ENCODE results near the gene SKI.

The SKI gene

DNA sequence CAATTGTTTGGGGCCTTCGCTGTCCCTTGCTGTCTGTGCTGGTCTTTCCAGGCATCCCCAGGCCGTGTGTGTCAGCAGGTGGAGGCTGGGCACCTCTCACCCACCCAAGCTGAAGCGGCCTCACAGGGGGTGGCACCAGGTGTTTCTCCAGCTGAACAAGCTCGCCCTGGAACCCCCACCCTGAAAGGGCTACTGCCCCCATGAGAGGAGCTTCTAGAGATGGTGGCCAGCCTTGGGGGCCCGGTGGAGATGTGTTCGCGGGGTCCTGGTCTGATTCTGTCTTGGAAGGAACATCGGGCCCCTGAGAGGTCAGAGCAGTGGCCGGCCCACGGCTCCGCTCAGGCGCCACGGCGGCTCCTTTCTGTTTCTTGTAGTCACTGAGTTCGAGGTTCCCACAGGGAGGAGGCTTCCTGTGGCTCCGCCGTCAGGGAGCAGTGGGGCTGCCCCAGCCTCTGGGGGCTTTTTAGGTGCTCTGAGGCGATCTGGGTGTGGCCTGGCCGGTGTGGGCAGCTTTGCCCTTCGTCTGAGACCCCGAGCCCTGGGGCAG lies 46.9 kb downstream of the SKI start:
- DNase-seq (ENCODE audit: low read depth, low spot score) = no peak

DNA sequence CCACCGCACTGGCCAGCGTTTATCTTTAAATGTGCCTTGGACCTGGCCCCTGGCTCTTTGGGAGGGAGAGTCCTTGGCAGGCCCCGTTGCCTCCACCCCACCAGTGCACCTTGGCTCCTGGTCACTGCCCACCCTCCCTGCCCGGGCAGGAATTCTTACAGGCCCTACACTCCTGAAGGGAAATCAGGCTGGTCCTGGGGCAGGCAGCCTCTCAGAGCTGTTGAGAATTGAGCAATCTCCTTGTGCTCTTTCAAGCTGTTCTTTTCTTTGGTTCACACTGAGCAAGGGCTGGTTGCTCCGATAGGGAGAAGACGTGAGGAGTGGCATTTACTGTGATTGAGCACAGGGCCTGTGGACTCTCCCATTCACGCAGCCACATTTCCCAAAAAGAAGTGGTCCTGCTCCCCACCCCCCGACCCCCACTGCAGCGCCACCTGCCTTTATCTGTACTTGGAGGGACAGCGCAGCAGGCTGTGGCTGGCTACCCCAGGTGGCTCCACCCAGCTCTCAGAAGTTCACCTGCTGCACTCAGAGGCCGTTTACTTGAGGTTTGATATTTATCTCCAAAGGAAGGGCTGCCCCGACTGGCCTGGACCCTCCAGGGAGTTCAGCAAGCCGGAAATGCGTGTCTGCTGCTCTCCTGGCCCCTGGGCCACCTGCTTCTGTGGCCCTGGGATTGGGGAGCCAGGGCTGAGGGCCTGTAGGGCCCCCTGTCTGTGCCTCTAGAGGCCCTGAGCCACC lies 47.8 kb downstream of the SKI start:
- DNase-seq (ENCODE audit: low read depth, low spot score) = peak; percentile 48

DNA sequence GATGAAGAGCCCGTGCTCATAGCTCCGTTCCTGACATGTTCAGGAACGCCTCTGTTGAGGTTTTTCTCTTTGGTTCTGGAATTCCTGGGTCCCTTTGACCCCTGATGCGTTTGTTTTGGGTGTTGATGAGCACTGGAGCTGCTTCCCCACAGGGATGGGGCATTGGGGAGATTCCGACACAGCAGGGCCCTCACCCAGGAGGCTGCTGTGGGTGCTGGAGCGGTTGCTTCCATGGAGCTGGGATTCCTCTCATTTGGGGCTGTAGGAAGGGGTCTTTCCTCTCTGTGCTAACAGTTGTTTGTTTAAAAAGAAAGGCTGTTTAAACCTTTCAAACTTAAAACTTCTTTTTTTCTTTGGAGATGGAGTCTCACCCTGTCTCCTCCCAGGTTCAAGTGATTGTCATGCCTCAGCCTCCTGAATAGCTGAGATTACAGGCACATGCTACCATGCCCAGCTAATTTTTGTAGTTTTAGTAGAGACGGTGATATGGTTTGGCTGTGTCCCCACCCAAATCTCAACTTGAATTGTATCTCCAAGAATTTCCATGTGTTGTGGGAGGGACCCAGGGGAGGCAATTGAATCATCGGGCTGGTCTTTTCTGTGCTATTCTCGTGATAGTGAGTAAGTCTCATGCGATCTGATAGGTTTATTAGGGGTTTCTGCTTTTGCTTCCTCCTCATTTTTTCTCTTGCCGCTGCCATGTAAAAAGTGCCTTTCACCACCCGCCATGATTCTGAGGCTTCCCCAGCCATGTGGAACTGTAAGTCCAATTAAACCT lies 48.9 kb downstream of the SKI start:
- no peak for DNase-seq (ENCODE audit: low read depth, low spot score)

DNA sequence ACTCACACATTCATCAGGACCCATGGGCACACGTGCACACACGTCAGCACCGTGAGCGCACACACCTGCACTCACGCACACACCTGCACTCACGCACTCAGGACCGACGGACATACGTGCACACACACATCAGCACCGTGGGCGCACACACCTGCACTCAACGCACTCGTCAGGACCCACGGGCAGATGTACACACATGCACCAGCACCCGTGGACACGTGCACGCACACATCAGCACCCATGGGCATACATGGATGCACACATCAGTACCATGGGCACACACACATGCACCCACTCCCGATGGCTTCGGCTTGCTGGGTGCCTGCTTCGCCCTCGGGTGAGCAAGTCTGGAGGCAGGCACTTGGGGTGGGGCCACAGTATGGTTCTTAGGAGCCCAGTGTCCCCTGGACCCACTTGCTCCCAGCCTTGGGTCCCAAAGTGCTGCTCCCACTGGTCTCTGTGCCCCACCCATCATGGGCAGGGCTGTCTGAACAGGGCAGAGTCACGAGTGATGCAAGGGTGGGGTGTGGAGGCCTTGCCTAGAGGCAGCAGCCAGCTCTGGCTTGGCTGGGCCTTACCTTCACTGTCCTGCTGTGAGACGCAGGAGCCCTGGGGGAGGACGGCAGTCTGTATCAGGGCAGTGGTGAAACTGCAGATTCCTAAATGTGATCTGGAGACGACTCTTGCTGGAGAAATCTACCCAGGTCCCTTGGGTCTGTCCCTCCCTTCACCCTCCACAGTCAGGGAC lies 49.8 kb downstream of the SKI start:
- peak; percentile 40 for DNase-seq (ENCODE audit: low read depth, low spot score)

DNA sequence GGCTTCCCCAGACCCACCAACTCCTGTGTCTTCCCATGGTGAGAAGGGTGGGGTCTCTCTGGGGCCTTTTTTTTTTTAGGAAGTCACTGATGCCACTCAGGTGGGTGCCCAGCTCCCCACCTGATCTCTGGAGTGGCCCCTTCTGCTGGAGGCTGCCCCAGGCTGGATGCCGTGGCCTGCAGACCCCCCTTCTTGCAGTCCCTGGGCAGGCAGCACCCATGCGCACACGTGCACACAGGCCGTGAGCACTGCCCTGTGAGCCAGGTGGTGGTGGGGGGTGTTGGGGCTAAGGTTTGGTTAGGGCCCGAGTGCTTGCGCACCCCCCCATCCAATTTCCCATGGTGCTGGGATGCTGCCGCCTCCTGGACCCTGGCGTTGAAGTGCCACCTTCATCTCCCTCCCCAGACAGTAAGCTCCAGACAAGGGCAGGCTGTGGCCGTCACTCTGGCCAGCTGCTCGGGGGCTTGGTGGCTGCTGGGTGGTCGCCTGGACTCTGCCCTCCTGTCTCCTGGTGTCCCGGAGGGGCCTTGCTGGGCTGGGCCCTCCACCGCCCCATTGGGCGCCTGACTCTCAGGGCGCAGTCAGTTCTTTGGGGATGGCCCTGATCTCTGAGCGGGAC lies 50.6 kb downstream of the SKI start:
- peak; percentile 32 for DNase-seq (ENCODE audit: low read depth, low spot score)

DNA sequence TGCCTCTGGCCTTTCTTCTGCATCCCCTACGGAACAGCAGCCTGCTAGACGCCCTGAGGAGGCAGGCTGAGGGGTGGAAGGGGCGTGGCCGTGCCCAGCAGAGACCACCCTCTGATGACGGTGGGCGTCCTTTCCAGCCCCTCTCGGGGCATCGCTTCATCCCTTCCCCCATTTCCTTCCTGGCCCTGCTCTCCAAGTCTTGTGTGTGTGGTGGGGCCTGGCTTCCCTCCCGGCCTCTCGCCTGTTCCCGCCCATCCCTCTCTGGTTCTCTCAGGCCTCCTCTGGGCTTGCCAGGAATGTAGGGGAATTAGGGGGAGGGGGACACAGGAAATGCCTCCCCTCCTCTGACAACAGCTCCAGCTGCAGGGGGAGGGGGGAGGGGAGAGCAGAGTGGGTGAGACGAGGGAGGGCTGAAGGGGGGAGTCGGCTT lies 51.1 kb downstream of the SKI start:
- peak; percentile 98 for DNase-seq (ENCODE audit: low read depth, low spot score)

DNA sequence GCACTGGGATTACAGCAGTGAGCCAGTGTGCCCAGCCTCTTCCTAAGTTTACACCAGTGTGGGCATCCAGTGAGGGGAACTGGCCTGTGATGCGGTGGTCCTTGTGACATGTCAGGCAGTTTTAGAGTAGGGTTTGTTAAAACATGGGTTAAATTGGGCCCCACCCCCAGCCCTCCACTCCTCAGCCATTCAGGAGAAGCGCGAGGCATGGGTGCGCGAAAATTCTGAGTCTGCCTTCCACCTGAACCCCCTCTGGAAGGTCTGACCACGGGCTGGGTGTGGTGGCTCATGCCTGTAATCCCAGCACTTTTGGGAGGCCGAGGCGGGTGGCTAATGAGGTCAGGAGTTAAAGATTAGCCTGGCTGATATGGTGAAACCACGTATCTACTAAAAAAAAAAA lies 51.7 kb downstream of the SKI start:
- no peak for DNase-seq (ENCODE audit: low read depth, low spot score)

DNA sequence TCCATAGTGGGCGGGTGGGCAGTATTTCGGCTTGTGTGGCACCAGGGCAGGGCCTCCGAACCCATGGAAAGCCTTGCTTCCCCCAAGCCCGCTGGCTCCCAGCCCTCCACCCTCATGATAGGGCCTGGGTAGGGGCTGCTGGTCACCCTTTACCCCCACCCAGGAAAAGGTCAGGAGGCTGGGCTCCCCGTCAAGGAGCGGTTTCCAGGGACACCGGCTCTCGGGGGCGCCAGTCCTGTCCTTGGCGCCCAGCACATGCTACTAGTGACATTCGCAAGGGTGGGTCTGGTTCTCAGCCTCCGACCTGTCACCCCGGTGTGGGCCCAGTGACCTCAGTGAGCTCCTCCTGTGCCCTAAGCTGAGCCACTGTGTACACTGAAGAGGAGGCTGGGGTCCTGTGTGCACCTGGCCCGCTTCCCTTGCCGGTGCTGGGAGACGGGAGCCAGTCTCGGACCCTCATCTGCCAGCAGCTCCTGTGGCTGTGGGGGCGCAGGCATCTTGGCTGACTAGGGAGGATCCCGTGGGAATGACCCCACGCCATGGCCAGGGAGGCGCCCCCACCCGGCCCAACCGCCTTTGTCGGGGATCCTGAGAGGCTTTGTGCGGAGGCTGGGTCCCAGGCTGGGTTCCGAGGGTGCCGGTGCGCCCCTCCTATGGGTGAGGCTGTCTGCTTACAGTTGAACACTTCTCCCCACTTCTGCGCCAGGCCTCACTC lies 54.6 kb downstream of the SKI start:
- DNase-seq (ENCODE audit: low read depth, low spot score) = no peak

DNA sequence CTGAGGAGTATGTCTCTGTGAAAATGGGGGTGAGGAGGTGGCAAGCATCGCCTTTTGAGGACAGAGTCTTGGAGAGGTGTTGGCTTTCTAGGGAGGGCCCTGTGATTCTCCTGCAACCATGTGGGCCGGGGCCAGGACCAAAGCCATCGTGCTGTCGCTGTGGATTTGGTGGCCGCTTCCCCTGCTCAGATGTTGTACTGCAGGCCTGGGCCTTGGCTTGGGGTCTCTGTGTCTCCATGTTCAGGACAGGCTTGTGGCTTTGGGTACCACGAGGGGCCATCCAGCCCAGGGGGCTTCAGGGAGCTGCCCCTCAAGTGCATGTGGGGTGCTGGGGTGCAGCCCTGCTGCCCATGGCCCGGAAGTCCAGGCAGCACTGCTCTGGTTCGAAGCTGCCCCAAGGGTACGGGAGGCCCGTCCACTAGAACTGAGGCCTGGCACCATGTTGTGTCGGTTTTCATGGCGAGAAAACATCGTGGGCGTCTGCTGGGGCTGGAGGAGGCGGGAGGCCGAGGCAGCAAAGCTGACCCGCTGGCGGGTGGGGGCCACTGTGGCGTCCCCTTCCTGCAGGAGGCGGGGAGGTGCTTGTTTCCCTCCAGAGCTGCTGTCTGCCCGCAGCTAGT lies 55.4 kb downstream of the SKI start:
- no peak for DNase-seq (ENCODE audit: low read depth, low spot score)

DNA sequence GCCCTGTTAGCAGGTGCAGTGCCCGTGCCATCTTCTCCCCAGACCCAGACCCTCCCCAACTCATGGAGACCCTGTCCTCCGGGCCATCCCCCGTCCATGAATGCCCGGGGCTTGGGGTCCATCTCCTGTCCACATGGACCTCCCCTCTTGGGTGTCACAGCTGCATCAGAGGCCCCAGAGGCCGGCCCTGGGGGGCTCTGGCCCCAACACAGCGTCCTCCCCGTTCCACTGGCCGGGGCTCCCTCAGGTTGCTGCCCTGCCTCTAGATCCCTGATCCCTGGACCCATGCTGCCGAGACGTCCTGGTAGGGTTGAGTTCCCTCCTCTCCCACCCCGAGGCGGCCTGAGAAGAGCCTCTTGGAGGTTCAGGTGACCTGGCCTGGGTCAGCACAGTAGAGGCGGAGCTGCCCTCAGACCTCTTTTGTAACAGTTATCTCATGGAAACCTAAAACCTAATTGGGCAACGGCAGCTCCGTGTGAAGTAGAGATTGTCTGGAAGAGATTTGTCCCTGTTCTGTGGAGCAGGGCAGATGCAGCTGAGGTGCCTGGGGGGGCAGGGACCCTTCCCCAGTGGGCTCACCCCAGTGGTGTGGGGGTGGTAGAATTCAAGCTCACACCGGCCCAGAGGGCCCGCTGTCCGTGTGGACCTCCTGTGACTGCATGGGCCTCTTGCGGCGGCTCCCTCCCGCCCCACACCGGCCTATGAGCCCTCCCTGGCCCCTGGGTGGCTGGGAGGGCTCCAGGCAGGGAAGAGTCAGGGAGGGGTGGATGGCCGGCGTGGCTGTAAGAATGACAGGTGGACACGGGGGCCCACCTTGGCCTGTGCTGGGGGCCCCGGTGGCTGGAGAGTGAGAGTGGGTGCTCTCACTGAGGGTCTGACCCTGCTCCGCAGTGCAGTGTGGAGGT lies 56.1 kb downstream of the SKI start:
- DNase-seq (ENCODE audit: low read depth, low spot score) = no peak

DNA sequence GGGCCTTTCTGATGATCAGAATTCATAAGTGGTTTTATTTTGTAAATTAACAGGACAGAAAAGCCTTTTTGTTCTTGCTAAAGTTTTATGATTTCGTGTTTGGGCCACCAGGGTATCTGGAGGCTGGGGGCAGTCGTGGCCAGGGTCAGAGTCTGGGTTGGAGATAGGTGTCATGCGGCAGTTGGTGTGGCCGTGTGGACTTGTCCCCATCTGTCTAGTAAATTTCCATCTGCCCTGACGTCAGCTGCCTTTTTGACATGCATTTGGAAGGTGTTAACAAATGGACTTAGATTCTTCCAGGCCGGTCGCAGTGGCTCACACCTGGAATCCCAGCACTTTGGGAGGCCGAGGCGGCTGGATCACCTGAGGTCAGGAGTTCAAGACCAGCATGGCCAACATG lies 56.8 kb downstream of the SKI start:
- DNase-seq (ENCODE audit: low read depth, low spot score) = no peak

DNA sequence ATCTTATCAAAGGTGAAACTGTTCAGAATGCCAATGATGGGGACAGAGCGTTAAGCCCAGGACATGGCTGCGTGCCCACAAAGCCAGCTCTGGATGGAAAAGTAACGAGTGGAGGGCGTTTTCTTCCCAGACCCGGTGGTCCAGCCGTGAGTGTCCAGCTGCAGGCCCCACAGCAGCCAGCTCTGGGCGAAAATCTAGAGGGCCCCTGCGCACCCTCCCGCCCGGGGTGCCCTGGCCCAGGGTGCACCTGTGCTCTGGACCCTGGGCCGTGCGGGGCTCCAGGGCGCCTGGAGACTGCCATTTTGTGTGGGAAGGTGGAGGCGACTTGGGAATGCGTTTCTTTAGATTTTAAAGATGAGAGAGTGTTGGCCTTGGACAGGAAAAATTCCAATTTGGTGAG lies 58.8 kb downstream of the SKI start:
- DNase-seq (ENCODE audit: low read depth, low spot score) = no peak

DNA sequence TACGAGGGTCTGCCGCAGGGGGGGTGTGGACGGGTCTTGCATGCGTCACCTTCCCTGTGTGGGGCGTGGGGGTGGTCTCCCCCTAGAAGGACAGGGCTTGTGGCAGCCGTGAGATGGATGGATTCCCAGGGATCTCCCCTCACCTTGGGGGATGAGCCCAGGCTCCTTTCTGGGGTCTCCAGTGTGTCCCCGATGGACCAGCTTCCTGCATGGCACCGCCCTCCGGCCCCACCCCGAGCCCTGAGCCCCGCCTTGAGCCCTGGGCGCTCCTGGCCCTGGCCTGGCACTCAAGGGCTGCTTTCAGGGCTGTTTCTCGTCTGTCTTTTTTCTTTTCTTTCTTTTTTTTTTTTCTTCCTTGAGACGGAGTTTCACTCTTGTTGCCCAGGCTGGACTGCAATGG lies 59.5 kb downstream of the SKI start:
- DNase-seq (ENCODE audit: low read depth, low spot score) = no peak

DNA sequence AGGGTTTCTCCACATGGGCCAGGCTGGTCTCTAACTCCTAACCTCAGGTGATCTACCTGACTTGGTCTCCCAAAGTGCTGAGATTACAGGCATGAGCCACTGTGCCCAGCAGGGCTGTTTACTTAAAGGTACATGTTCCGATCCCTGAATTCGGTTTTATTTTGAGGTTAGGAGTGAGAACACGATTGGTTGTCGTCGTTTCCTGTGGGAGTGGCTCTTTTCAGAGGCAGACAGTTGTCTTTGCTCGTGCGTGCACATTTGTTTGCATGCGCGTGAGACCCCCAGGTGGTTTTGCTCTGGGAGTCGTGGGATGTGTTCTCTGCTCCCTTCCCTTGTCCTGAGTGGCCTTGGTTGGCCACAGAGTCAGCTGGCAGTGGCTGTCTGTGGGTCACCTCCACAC lies 60.2 kb downstream of the SKI start:
- DNase-seq (ENCODE audit: low read depth, low spot score) = no peak

DNA sequence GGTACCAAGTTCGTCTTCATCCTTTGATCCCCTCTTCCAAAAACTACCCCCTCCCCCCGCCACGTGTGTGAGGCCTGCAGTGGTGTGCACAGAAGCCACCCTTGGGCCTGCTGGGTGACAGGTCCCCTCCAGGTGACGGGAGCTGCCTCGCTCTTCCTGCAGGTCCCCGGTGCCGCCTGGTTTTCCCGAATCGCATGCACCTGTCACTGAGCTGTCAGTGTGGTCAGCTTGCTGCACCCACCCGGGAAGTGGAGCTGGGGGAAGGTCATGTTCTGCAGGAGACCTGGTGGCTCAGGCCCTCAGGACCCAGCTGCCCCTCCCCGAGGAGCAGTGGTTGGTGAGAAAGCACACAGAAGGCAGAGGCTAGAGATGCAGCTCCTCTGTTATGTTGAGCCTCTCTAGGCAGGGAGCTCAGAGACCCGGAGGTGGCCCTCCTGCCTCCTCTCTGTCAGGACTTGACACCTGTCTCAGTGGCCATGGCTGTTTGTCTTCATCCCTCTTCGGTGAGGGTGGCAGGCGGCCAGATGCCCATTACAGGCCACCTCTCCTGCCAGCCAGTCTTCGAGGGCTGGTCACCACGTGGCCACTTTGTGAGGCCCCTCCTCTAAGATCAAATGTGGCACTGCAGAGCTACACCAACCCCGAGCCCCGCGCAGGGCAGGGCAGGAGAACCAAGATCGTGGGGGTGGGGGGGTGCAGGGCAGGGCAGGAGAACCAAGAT lies 60.9 kb downstream of the SKI start:
- DNase-seq (ENCODE audit: low read depth, low spot score) = no peak

DNA sequence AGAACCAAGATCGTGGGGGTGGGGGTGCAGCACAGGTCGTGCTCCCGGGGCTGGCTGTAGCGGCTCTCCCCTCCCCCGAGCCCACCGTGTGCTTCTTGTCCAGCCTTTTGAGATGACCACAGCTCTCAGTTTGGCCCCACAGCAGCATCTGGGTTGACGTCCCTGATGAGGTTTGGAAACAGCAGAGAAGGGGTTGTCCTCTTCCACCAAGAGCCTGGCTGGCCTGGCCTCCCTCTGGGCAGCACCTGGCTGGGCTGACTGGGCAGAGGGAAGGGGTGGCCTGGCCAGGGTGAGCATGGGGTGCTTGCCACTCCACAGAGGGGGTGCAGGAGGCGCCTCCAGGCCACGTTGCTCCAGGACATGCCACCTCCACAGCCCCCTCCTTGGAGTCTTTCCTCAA lies 61.5 kb downstream of the SKI start:
- DNase-seq (ENCODE audit: low read depth, low spot score) = no peak

DNA sequence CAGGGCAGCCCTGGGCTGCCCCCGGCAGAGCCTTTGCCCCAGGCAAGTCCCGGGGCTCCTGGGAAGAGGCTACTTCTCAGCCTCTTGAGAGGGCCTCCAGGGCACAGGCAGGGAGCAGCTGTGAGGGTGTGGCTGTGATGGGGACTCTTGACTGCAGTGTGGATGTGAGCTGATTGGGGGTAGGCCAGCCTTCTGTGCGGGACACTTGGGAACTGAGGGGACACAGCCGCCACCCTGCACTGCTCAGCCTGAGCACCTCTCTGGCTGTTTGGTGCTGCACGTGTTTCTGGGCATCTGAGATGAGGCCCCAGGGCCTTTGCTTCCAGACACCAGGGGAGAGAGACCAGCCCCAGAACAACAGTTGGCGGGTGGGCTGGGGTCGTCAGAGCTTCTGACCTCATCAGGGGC lies 62.1 kb downstream of the SKI start:
- DNase-seq (ENCODE audit: low read depth, low spot score) = peak; percentile 44

DNA sequence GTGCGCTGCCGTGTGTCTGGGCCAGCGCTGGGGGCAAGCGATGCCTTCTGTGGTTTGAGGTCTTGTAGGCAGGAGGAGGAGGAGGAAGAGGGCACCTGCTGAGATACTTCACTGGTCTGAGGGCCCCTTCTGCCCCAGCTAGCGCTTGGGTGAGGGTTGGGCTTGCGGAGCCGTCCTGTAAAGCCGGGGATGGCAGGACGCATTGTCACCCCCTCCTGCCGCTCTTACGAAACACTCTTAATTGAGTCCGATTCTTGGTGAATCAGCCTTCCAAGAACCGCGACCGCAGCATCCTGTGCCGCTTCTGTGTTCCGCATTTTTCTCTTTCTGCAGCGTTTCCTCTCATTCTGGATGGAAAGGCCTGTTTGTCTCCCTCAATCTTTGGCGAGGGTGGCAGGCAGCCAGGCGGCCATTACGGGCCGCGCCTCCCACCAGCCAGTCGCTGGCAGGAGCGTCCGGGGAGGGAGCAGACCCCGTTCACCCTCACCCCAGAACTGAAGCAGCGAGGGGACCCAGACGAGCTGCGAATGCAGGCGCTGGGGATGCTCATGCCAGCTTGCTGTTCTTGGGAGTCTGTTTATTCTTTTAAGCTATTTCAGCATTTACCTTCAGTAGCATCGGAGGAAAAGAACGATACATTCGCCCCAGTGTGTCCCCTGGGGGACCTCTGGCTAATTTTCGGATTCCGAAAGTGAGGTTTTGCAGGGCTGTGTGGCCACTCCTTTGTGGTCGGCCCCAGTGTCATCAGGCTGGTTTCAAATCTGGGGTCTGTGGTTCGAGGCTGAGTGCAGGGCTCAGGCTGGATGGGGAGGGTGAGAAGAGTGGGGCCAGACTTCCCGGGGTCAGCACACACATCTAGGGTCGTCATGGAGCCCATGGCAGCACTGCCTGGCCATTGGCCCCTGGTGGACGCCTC lies 62.7 kb downstream of the SKI start:
- peak; percentile 19 for DNase-seq (ENCODE audit: low read depth, low spot score)

Measured in ELF-1 (cell line).